Measurements from ENCODE around the gene FNDC3B.

Gene FNDC3B

DNA sequence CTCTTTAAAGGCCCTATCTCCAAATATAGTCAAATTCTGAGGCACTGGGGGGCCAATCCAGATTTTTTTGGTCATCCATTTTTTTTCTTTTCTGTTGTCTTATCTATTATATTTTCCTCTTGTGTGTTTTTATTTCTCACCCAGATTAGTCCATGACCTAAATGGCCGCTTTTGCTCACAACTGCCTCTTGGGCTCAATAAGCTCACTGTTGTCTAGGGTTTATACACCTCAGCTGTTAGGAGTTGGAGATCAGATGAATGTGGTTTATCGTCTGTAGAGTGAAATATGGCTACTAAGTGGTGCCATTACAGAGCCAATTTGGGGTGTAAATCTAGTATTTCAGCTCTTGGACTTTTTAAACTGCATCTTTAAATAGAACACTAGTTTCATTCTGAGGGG, 235.5 kb downstream of the FNDC3B start:
- DNase-seq (ENCODE audit: low read depth): no peak
- no peak overlapping the region for H3K4me3 ChIP-seq (ENCODE audit: low read depth, low read length)
- TF ChIP-seq, protein P1, sequence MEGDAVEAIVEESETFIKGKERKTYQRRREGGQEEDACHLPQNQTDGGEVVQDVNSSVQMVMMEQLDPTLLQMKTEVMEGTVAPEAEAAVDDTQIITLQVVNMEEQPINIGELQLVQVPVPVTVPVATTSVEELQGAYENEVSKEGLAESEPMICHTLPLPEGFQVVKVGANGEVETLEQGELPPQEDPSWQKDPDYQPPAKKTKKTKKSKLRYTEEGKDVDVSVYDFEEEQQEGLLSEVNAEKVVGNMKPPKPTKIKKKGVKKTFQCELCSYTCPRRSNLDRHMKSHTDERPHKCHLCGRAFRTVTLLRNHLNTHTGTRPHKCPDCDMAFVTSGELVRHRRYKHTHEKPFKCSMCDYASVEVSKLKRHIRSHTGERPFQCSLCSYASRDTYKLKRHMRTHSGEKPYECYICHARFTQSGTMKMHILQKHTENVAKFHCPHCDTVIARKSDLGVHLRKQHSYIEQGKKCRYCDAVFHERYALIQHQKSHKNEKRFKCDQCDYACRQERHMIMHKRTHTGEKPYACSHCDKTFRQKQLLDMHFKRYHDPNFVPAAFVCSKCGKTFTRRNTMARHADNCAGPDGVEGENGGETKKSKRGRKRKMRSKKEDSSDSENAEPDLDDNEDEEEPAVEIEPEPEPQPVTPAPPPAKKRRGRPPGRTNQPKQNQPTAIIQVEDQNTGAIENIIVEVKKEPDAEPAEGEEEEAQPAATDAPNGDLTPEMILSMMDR (IDR thresholded peaks at IDR 0.05; ENCODE audit: low read depth, low read length, missing control alignments): no peak
- in situ Hi-C loops (cut with HindIII; ENCODE audit: low sequenced_read_pairs): no loop called here

DNA sequence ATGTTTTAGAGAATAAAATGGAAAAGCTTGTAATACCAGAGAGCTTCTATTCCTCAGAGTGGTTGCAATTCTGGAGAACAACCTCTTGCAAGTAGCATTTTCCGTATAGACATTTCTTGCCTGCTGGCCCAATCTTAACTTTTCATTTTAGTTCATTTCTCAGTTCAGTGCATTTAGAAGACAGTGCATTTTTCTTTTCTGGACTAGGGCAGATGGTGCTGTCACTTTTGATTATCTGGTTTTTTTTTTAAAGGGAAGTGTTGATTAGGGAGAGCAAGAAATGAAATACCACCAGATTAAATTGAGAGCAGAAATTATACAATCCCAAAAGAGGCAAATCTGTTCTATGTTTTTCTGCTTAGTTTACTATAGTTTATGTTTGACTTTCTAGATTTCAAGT, 236.2 kb downstream of the FNDC3B start:
- in situ Hi-C loops (cut with HindIII; ENCODE audit: low sequenced_read_pairs): no loop called here
- DNase-seq (ENCODE audit: low read depth): no peak

DNA sequence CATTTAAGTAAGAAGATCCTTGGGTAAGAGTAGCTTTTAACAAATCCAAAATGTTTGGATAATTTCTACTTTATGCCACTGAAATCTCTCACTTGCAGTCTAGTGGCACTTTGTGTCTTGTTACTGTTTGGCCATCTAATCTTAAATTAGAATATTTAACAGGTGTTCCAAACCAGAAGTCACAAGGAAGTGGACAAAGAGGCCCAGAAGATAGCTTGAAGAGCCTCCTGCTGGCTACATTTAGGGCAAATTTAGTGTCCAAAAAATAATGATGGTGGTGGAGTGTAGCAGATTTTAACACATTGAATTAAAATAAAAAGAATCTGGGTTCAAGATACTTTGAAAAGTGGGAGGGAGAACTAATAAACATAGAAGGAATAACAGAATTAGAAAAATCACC, 236.7 kb downstream of the FNDC3B start:
- DNase-seq (ENCODE audit: low read depth): no peak
- in situ Hi-C loops (cut with HindIII; ENCODE audit: low sequenced_read_pairs): no loop called here
- TF ChIP-seq, protein P1 (IDR thresholded peaks at IDR 0.05; ENCODE audit: low read depth, low read length, missing control alignments): no peak
- H3K4me3 ChIP-seq (ENCODE audit: low read depth, low read length): no peak overlapping the region

More for the DNA sequence above, 236.2 kb downstream of the FNDC3B start:
- no peak overlapping the region for H3K4me3 ChIP-seq (ENCODE audit: low read depth, low read length)
- TF ChIP-seq, protein P1 (IDR thresholded peaks at IDR 0.05; ENCODE audit: low read depth, low read length, missing control alignments): no peak

DNA sequence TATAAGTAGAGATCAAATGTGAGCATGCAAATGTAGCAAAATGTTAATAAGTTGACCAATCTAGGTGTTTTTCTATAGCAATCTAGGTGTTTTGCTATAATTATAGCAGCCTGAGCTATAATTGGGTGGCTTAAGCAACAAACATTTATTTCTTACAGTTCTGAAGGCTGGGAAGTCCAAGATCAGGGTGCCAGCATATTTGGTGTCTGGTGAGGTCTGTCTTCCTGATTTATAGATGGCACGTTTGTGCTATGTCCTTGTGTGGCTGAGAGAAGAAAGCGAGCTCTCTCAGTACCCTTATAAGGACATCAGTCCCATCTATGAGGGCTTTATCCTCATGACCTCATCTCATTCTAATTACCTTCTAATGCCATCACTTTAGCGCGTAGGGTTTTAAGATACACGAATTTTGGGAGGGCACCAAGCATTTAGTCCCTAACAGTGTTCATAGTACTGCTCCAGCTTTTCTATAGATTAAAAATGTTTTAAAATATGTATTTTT, 237.8 kb downstream of the FNDC3B start:
- no peak for DNase-seq (ENCODE audit: low read depth)
- no peak overlapping the region for H3K4me3 ChIP-seq (ENCODE audit: low read depth, low read length)
- TF ChIP-seq, protein P1 (IDR thresholded peaks at IDR 0.05; ENCODE audit: low read depth, low read length, missing control alignments): no peak
- in situ Hi-C loops (cut with HindIII; ENCODE audit: low sequenced_read_pairs): no loop called here

DNA sequence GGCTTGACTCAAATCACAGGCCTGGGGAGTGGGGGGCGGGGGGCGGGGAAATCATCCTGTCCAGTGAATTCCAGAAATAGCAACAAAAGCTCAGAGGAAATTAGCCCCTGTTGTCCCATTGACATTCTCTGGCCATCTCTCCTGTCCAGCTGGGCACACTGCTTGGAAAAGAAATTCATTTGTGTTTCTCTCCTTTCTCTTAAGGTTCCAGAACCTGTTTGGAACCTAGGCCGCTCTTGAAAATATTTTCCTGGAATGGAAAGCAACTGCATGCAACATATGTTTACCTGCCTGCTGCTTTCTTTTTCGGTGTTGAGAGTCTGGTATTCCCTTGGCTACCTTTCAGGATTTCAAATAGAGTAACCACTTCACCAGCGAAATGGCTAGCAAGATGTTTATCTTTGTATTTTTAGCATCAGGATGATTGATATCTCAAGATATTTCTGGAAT, 239.8 kb downstream of the FNDC3B start:
- DNase-seq (ENCODE audit: low read depth): no peak
- in situ Hi-C loops (cut with HindIII; ENCODE audit: low sequenced_read_pairs): no loop called here
- no peak overlapping the region for H3K4me3 ChIP-seq (ENCODE audit: low read depth, low read length)
- TF ChIP-seq, protein P1 (IDR thresholded peaks at IDR 0.05; ENCODE audit: low read depth, low read length, missing control alignments): no peak

DNA sequence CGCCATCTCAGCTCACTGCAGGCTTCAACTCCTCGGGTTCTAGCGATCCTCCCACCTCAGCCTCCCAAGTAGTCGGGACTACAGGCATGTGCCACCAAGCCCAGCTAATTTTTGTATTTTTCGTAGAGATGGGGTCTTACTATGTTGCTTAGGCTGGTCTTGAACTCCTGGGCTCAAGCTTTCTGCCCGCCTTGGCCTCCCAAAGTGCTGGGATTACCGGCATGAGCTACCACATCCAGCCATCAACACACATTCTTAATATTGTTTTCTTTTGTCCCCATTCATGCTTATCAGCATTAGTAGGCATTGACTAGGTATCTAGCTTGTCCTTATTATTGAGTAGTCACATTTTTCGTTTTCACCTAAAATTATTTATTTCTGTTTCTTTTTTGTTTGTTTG, 240.6 kb downstream of the FNDC3B start:
- no peak for DNase-seq (ENCODE audit: low read depth)
- in situ Hi-C loops (cut with HindIII; ENCODE audit: low sequenced_read_pairs): no loop called here
- no peak overlapping the region for H3K4me3 ChIP-seq (ENCODE audit: low read depth, low read length)
- TF ChIP-seq, protein P1 (IDR thresholded peaks at IDR 0.05; ENCODE audit: low read depth, low read length, missing control alignments): no peak

Data from astrocyte of the cerebellum (primary cell).